Embryonic facial prominence (tissue), 1 donor: Measurements from ENCODE around the gene C2CD4D.

Experiments
- DNase-seq: peaks from one replicate; pipeline ENCODE4 v3.0.0-alpha.2; 2016; ENCODE audit errors: extremely low spot score

Gene C2CD4D

DNA sequence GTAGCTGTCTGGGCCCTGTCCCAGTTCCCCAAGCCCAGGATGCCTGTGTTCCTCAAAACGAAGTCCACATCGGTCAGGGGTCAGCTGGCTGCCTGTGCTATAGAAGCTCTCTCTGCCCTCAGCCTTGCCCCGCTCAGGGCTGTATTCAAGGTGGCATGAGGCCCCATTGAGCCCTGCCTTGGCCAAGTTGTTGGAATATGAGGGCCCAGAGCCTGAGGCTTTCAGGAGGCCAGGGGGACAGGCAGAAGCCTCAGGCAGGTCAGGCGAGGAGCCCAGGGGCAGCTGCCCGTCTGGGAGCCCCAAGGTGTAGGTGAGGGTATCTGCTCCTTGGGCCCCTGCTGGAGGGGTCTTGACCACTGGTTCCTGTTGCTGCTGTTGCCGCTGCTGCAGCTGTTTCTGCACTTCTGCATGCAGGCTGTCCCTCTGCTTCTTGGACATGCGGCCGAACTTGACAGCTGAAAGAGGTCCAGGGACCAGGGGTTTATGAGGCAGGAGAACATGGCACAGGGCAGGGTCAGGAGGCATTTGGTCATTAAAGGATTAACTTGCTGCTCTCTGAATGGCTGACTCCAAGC, 24.6 kb downstream of the C2CD4D start:
- DNase-seq, result no peak

GRCh38 chr1:151814426-151814825, 25.2 kb downstream of the C2CD4D start:
- no peak for DNase-seq

DNA sequence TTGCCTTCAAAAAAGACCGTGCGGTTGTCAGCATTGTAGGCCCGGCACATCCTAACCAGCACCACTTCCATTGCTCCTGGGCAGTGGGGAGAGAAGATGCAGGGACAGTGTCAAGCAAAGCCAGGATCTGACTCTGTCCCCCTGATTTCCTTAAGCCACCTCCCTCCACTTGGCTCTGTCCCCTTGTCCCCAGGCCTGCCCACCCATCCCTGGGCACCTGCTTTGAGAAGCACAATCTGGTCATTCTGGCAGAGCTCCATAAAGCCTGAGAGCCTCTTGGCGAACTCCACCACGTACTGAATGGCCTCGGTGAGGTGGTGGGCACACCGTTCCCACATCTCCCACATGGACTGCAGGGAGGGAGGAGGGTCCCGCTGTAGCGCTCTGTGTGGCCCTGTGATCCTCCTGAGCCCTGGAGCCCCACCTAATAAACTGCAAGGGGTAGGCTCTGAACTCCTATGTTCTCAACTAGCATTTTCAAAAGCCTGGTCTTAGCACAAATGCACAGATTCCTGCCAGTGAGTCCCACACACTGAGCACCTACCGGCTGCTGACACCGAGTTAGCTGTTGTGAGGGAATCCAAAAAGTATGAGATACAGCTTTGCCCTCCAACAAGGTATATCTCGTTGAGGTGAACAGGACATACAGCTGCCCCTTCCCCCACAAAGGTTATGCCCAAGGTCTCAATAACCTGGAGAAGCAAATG, 26.2 kb downstream of the C2CD4D start:
- no peak for DNase-seq

GRCh38 chr1:151811181-151811580, 28.4 kb downstream of the C2CD4D start:
- DNase-seq, result no peak

GRCh38 chr1:151809985-151810556, 29.5 kb downstream of the C2CD4D start:
- DNase-seq, result no peak

- no peak for DNase-seq
These were observed 30.2 kb downstream of the C2CD4D start for GRCh38 chr1:151809290-151809984.

GRCh38 chr1:151807766-151808165, 31.9 kb downstream of the C2CD4D start:
- no peak for DNase-seq

- DNase-seq, result no peak
These were observed 32.5 kb downstream of the C2CD4D start for GRCh38 chr1:151807131-151807530.

DNA sequence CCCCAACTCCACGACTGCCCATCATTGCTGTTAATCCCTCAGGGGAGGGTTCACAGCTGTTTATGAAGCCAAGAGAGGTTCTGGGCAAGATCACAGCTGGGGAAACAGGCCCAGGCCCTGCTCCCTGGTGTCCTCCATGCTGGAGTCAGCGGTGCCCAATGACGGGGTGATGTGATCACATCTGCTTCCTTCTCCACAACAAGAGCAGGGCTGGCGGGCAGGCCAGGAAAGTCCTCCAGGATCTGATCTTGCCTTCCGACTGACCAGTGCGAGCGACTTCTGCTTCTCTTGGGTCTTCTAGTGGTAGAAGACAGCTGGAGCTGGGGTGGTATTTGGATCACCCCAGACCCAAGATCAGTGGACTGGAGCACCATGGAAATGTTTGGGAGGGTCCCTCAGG, 33.5 kb downstream of the C2CD4D start:
- DNase-seq, result no peak

DNA sequence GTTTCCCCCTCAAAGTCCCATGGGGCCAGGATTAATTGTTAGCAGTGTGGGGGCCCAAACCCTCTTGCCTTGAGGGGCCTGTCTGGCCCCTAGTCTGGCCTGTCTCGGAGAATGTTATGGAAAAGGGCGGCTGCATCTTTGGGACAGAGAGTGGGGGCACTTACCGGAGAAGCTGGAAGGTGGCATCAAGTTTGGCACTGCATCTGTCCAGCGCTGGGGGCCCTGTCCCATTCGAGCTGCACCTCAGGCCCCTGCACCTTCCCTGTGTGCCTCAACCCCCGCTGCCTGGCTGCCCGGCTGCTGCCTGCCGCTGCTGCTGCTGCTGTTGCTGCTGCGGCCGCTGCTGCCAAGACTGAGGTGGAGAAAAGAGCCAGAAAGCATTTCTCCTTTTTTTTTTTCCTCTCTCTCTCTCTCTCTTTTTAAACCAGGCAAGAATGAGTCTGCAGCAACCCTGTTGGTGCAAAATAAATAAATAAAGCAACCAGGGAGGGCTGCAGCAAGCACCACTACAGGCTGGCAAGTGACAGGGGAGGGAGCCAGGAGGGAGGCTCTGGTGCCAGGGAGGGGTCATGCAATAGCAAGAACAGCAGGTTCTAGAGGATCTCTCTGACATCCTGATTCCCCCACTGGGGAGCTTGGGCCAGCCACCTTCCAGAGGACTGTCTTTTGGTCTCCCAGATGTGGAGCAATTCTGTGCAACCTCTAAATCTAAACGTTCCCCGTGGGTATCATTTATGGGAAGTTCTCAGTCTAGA, 34.4 kb downstream of the C2CD4D start, which contains the start of gene LINGO4:
Gene LINGO4 (minus strand): TSS at position 354 of the 755 bp plus-strand sequence. CDS start 2,715 bp downstream, outside the sequence.
- DNase-seq, result no peak

DNA sequence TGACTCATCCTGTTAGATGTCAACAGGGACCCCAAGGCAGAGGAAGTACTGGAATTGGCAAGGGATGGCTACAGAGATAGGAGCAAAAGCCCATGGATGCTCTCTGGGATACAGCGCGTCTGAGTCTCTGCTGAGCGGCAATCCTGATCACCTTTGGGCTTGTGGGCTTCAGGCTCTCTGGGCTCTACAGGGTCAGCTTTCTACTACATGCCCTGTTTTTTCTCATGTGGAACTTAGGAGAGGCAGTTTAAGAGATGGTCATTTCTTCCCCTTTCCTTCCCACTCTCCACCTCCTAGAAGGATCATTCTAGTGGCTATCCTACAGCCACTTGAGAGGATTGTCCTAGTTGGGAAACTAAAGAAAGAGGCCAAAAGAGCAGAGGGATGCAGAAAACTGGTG, 35.7 kb downstream of the C2CD4D start:
- no peak for DNase-seq

DNA sequence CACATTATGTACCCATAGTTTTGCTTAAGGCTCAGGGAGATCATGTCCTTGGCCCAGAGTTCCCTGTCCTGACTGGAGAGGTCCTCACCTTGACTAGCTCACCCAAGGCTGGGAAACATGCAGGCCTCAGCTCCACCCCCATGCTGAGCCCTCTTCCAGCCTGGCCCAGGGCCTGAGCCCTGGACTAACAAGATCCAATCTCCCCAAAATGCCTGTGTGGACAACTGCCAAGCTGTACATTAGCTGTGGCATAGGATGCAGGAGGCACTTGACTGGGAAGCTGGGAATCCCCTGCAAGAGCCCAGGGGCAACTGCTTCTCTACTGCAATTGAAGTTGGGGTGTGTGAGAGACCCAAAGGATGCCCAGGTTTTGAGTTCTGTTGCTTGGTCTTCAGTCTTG, 36.5 kb downstream of the C2CD4D start:
- no peak for DNase-seq

- no peak for DNase-seq
These were observed 37.2 kb downstream of the C2CD4D start for GRCh38 chr1:151802372-151802771.

DNA sequence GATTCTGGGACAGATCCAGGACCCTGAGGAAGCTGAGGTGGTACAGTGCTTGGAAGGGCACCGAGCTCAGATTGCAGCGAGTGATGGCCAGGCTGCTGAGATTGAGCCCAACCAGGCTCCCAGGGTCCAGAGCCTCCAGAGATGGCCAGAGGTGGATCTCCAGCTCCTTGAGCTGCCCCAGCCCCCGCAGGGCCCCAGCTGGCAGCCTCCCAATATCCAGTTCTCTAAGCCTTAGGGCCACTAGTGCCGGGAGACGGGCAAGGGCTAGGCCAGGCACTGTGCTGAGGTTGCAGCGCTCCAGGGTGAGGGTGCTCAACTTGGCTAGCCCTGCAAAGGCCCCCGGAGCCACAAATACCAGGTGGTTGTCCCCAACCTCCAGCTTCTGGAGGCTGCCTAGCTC, 37.8 kb downstream of the C2CD4D start:
- DNase-seq, result no peak

- DNase-seq, result no peak
These were observed 38.3 kb downstream of the C2CD4D start for GRCh38 chr1:151801310-151801820.

DNA sequence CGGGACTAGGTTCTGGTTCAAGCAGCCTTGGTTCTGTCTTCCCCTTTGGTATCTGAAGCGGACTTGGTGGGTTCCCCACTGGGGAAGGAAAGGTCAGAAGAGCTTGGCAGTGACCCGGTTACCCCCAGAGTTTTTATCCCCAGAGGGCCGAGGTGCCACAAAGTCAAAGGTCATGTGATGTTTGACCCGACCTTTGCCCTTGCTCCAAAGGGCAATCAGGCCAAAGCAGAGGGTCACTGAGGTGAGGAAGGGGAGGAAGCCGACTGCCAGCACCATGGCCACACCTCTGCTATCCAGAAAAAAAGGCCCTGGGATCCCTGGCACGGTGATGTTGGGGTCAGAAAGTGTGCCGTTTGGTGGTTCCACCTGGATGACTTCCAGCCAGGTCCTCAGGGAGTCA, 38.8 kb downstream of the C2CD4D start:
- DNase-seq, result no peak

DNA sequence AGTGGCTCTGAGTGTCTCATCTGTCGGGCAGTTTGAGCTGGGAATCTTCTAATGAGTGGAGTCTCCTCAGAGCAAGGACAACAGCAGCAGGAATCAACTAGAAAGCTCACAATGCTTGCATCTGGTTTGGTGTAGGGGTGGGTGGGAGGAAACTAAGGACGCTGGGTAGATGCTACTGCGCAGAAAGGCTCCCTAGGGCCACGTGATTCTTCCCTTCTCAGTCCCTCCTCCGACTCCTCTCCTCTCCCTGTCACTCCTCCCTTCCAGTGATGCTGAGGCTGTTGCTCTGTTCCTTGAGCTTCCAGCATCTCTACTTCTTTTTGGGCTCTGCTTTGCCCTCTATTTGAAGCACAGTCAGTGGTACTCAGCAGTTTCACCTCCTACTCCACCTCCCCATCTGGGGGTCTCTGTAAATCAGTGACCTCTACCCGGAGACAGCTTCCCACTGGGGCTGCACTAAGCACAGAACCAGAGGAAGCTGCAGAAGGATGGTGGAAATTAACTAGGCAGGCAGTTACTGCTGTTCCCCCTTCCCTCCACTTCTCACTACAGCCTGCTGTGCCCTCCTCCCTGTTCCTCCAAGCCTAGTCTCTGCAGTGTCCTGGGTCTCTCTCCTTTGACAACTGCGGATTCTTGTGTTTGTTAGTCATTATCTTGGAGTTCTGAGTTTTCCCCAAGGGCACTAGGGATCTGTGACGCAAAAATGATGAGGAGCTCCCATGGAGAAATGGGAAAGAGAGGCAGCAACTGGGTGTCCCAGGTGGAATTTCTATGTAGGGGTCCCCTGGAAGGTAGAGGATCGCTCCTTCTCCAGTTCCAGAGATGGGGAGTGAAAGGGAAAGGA, 40.2 kb downstream of the C2CD4D start:
- DNase-seq, result no peak

DNA sequence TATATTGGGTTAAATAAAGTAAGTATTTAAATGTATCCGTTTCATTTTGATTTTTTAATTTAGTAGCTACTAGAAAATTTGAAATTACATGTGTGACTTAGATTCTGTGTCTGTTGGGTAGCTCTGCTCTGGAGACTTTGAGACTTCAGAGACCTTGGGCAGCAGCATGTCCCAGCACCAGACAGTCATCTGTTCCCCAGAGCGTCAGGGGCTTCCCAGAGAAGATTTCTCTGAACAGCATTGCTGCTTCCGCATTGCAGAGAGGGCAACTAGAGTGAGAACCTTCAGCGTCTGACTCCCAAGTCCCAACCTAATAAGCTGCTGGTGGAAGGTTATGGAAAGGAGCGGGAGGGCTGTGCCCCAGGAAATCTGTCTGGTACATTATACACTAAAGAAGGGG, 41.0 kb downstream of the C2CD4D start:
- no peak for DNase-seq

GRCh38 chr1:151790940-151791651, 48.5 kb downstream of the C2CD4D start:
- no peak for DNase-seq
